Body of pancreas (tissue), 4 donors: ENCODE measurements around the gene PLA2G4B. TPM values are rescaled to one million over a fixed set of nuclear protein-coding genes. Genes with fewer than 3 reads are reported as not detected.

ENCODE experiments used
- ATAC-seq: fragments of 150-250 bp; one replicate; pipeline ENCODE4 v1.9.1; 2016
- DNase-seq, 4 donors: peaks; one replicate each; pipeline ENCODE4 v3.0.0-alpha.2; 2019
- H3K27ac ChIP-seq, 4 donors: fragments of 200-600 bp; sonication (generic); 1 replicate in 3 of 4; 2 replicates in 1 of 4; pipeline versions ENCODE4 v1.5.1 to v1.6.1; 2016 to 2019; ENCODE audit warnings: mild to moderate bottlenecking in 1 of 4, mixed read lengths in 1 of 4, moderate library complexity in 1 of 4
- H3K27me3 ChIP-seq, 2 donors: fragments of 200-600 bp; sonication (generic); one replicate each; pipeline ENCODE4 v1.6.0; 2016; ENCODE audit warnings: mild to moderate bottlenecking in 1 of 2
- H3K36me3 ChIP-seq, 2 donors: fragments of 200-600 bp; sonication (generic); replicated peaks in 1 of 2; 2 replicates each; pipeline ENCODE4 v1.5.1; 2016; ENCODE audit warnings: low read depth in 2 of 2; ENCODE audit not compliant: insufficient read depth in 1 of 2
- H3K4me1 ChIP-seq: fragments of 200-600 bp; sonication (generic); one replicate; pipeline ENCODE4 v1.6.0; 2016
- H3K4me3 ChIP-seq, 2 donors: fragments of 200-600 bp; sonication (generic); 1 replicate in 1 of 2; 2 replicates in 1 of 2; pipeline ENCODE4 v1.5.1; 2016 to 2019
- H3K9me3 ChIP-seq, 3 donors: fragments of 200-600 bp; sonication (generic); 1 replicate in 2 of 3; 2 replicates in 1 of 3; pipeline ENCODE4 v1.5.1; 2016
- CTCF ChIP-seq, 7 experiments: fragments of 450-650 bp in 4 of 7; fragments of 200-600 bp in 3 of 7; sonication (generic) in 3 of 7; IDR thresholded peaks; one replicate each; pipeline ENCODE4 v1.5.1; 2016 to 2019; ENCODE audit warnings: antibody characterized with exemption in 7 of 7
- POLR2A ChIP-seq, 3 donors: fragments of 450-650 bp; IDR thresholded peaks; one replicate each; pipeline ENCODE4 v1.6.1; 2016; ENCODE audit warnings: antibody characterized with exemption in 3 of 3, mild to moderate bottlenecking in 2 of 3
- WGBS, 2 donors: methylation state at CpG; one replicate each; pipeline ENCODE4 v1.1.5; 2017; 5-methylcytosine and 5-hydroxymethylcytosine counted together
- intact Hi-C: fragments of 100-400 bp; cut with DNase I; formaldehyde crosslinking; loops from one replicate; pipeline ENCODE4 v1.15.1; 2023
- total RNA-seq, 2 donors: library from RNA; depleted of rRNA; stranded (reverse); fragments of >200 nt; gene quantifications; one replicate each; pipeline ENCODE4 v1.1.0, GENCODE V29; 2016

PLA2G4B gene
- total RNA-seq, 2 donors from 2014 or later: 17.4 to 18.1 TPM

DNA sequence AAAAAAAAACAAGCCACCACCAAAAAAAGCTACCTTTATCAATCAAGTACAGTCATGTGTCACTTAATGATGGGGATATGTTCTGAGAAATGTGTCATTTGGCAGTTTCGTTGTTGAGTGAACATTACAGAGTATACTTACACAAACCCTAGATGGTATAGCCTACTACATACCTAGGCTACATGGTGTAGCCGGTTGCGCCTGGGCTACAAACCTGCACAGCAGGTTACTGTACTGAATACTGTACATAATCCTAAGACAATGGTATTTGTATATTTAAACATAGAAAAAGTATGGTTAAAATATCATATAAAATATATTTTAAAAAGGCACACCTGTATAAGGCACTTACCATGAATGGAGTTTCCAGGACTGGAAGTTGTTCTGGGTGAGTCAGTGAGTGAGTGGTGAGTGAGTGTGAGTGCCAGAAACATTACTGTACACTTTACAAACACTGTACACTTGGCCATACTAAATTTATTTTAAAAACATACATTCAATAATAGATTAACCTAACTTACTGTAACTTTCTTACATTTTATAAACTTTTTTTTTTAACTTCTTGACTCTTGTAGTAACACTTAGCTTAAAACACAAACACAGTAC, 36.7 kb upstream of the PLA2G4B start:
- TF ChIP-seq POLR2A (IDR thresholded peaks at IDR 0.05): no peak
- TF ChIP-seq CTCF (IDR thresholded peaks at IDR 0.05): no peak
- DNase-seq: no peak
- H3K4me3 ChIP-seq: no peak overlapping the region
- ATAC-seq: no peak
- H3K27me3 ChIP-seq: no peaks in the 10 kb centered on the region
- intact Hi-C loops: loop anchor here (10.0 kb wide), 1 partner anchor 197 kb away; no protein-coding TSS in a partner anchor
- no peaks in the 10 kb centered on the region for H3K36me3 ChIP-seq
- no peak overlapping the region for H3K27ac ChIP-seq
- 88 to 96% methylated on average over 3 of the region's 3 CpGs for WGBS, 2 donors
- H3K9me3 ChIP-seq: no peaks in the 10 kb centered on the region
- no peaks in the 10 kb centered on the region for H3K4me1 ChIP-seq

DNA sequence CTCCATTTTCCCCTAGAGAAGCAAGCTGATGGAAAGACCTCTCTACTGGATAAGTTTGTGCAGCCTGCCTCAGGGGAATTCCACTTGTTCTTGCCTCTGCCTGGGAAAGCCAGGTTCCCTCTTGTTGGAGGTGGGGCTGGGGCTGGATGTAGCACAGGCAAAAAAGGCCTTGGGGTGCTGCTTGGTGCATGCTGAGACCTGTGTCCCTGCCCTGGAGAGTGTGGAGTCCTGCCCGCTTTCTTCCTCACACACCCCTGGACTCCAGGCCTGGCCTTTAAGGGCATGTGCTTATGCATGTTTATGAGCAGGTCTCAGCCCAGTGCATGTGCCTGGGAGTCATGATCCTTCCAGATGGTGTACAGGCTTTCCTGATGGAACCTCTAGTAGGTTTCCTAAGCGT, 34.3 kb upstream of the PLA2G4B start:
- intact Hi-C loops: loop anchor here (10.0 kb wide), 1 partner anchor 200 kb away; no protein-coding TSS in a partner anchor
- TF ChIP-seq POLR2A (IDR thresholded peaks at IDR 0.05) (no peak), CTCF (IDR thresholded peaks at IDR 0.05) (no peak)
- no peak for DNase-seq
- 96 to 100% methylated on average over 2 of the region's 2 CpGs for whole genome bisulfite sequencing, 2 donors
- Histone ChIP-seq H3K4me3 (no peak overlapping the region), H3K27ac (no peak overlapping the region), H3K9me3 (no peaks in the 10 kb centered on the region), H3K27me3 (no peaks in the 10 kb centered on the region), H3K4me1 (no peaks in the 10 kb centered on the region), H3K36me3 (no peaks in the 10 kb centered on the region)
- ATAC-seq: no peak

- ATAC-seq: no peak
- no peak overlapping the region for H3K4me3 ChIP-seq
- no peaks in the 10 kb centered on the region for H3K36me3 ChIP-seq
- H3K9me3 ChIP-seq: no peaks in the 10 kb centered on the region
- TF ChIP-seq POLR2A (IDR thresholded peaks at IDR 0.05) (no peak), CTCF (IDR thresholded peaks at IDR 0.05) (no peak)
- WGBS, 2 donors: 74 to 81% methylated on average over 5 to 8 of the region's 8 CpGs
- H3K27me3 ChIP-seq: no peaks in the 10 kb centered on the region
- intact Hi-C loops: loop anchor here (10.0 kb wide), 1 partner anchor 200 kb away; no protein-coding TSS in a partner anchor
- DNase-seq: no peak
- H3K4me1 ChIP-seq: no peaks in the 10 kb centered on the region
- H3K27ac ChIP-seq: no peak overlapping the region
Measured at GRCh38 chr15:41804916-41805666, 33.6 kb upstream of the PLA2G4B start.

GRCh38 chr15:41805711-41806110, 32.9 kb upstream of the PLA2G4B start:
- no peak overlapping the region for H3K27ac ChIP-seq

More at GRCh38 chr15:41805711-41806110, 32.9 kb upstream of the PLA2G4B start:
- DNase-seq: no peak
- Histone ChIP-seq H3K27me3 (no peaks in the 10 kb centered on the region), H3K36me3 (no peaks in the 10 kb centered on the region), H3K9me3 (no peaks in the 10 kb centered on the region), H3K4me3 (no peak overlapping the region), H3K4me1 (no peaks in the 10 kb centered on the region)
- WGBS, 2 donors: 80 to 83% methylated on average over 3 of the region's 3 CpGs
- intact Hi-C loops: loop anchor here (10.0 kb wide), 1 partner anchor 201 kb away; no protein-coding TSS in a partner anchor
- no peak for ATAC-seq
- TF ChIP-seq POLR2A (IDR thresholded peaks at IDR 0.05) (no peak), CTCF (IDR thresholded peaks at IDR 0.05) (no peak)
